Measurements from ENCODE around the gene ATF7.

ATF7 gene

GRCh38 chr12:53560912-53561589, 65.1 kb downstream of the ATF7 start:
- no peak for TF ChIP-seq EZH2phosphoT487 (IDR thresholded peaks at IDR 0.05; ENCODE audit: borderline replicate concordance, low read length)
- no peak for TF ChIP-seq CTCF (IDR thresholded peaks at IDR 0.05; ENCODE audit: low read depth, low read length, poor library complexity, severe bottlenecking)
- Histone ChIP-seq H3K4me1 (ENCODE audit: control insufficient read depth, low read length) (peaks cover 8% of the 10 kb centered on the region), H3K27me3 (ENCODE audit: control insufficient read depth, low read length) (no peaks in the 10 kb centered on the region), H3K9me3 (ENCODE audit: control insufficient read depth, insufficient read depth, low read length) (no peaks in the 10 kb centered on the region), H4K20me1 (ENCODE audit: control insufficient read depth, insufficient read depth, low read depth, low read length) (no peaks in the 10 kb centered on the region), H3K36me3 (ENCODE audit: control insufficient read depth, low read length) (no peaks in the 10 kb centered on the region), H3K4me2 (ENCODE audit: low read length) (no peak overlapping the region), H3F3A (ENCODE audit: control insufficient read depth, insufficient read depth) (no peaks in the 10 kb centered on the region), H3K27ac (ENCODE audit: low read depth, low read length) (no peak overlapping the region), H3K4me3 (ENCODE audit: low read length) (no peak overlapping the region), H3K79me2 (ENCODE audit: control insufficient read depth, low read length) (no peaks in the 10 kb centered on the region), H3K9me2 (replicated peaks; ENCODE audit: control insufficient read depth, low read length) (no peaks in the 10 kb centered on the region)

- Histone ChIP-seq H3K9me2 (replicated peaks; ENCODE audit: control insufficient read depth, low read length) (no peaks in the 10 kb centered on the region), H3K4me2 (ENCODE audit: low read length) (no peak overlapping the region), H3K4me3 (ENCODE audit: low read length) (no peak overlapping the region), H3K9me3 (ENCODE audit: control insufficient read depth, insufficient read depth, low read length) (no peaks in the 10 kb centered on the region), H3F3A (ENCODE audit: control insufficient read depth, insufficient read depth) (no peaks in the 10 kb centered on the region), H3K27me3 (ENCODE audit: control insufficient read depth, low read length) (no peaks in the 10 kb centered on the region), H3K27ac (ENCODE audit: low read depth, low read length) (no peak overlapping the region), H3K36me3 (ENCODE audit: control insufficient read depth, low read length) (no peaks in the 10 kb centered on the region), H3K79me2 (ENCODE audit: control insufficient read depth, low read length) (no peaks in the 10 kb centered on the region), H4K20me1 (ENCODE audit: control insufficient read depth, insufficient read depth, low read depth, low read length) (no peaks in the 10 kb centered on the region), H3K4me1 (ENCODE audit: control insufficient read depth, low read length) (peaks cover 8% of the 10 kb centered on the region)
- TF ChIP-seq CTCF (IDR thresholded peaks at IDR 0.05; ENCODE audit: low read depth, low read length, poor library complexity, severe bottlenecking) (no peak), EZH2phosphoT487 (IDR thresholded peaks at IDR 0.05; ENCODE audit: borderline replicate concordance, low read length) (no peak)
These were observed 65.8 kb downstream of the ATF7 start for GRCh38 chr12:53560351-53560750.

- Histone ChIP-seq H3K9me2 (replicated peaks; ENCODE audit: control insufficient read depth, low read length) (no peaks in the 10 kb centered on the region), H3K4me1 (ENCODE audit: control insufficient read depth, low read length) (no peaks in the 10 kb centered on the region), H3K4me2 (ENCODE audit: low read length) (no peak overlapping the region), H3K36me3 (ENCODE audit: control insufficient read depth, low read length) (no peaks in the 10 kb centered on the region), H3K9me3 (ENCODE audit: control insufficient read depth, insufficient read depth, low read length) (no peaks in the 10 kb centered on the region), H3K27ac (ENCODE audit: low read depth, low read length) (no peak overlapping the region), H3K79me2 (ENCODE audit: control insufficient read depth, low read length) (no peaks in the 10 kb centered on the region), H3K4me3 (ENCODE audit: low read length) (no peak overlapping the region), H3K27me3 (ENCODE audit: control insufficient read depth, low read length) (no peaks in the 10 kb centered on the region), H3F3A (ENCODE audit: control insufficient read depth, insufficient read depth) (no peaks in the 10 kb centered on the region), H4K20me1 (ENCODE audit: control insufficient read depth, insufficient read depth, low read depth, low read length) (no peaks in the 10 kb centered on the region)
- TF ChIP-seq EZH2phosphoT487 (IDR thresholded peaks at IDR 0.05; ENCODE audit: borderline replicate concordance, low read length) = no peak
- no peak for TF ChIP-seq CTCF (IDR thresholded peaks at IDR 0.05; ENCODE audit: low read depth, low read length, poor library complexity, severe bottlenecking)
These were observed 67.6 kb downstream of the ATF7 start for GRCh38 chr12:53558631-53559030.

Data from DOHH2 (cell line).